ENCODE results near the gene CRYAB.
A peak's percentile ranks its signal among the peaks of the same experiment; 100 is the strongest.

Gene CRYAB

DNA sequence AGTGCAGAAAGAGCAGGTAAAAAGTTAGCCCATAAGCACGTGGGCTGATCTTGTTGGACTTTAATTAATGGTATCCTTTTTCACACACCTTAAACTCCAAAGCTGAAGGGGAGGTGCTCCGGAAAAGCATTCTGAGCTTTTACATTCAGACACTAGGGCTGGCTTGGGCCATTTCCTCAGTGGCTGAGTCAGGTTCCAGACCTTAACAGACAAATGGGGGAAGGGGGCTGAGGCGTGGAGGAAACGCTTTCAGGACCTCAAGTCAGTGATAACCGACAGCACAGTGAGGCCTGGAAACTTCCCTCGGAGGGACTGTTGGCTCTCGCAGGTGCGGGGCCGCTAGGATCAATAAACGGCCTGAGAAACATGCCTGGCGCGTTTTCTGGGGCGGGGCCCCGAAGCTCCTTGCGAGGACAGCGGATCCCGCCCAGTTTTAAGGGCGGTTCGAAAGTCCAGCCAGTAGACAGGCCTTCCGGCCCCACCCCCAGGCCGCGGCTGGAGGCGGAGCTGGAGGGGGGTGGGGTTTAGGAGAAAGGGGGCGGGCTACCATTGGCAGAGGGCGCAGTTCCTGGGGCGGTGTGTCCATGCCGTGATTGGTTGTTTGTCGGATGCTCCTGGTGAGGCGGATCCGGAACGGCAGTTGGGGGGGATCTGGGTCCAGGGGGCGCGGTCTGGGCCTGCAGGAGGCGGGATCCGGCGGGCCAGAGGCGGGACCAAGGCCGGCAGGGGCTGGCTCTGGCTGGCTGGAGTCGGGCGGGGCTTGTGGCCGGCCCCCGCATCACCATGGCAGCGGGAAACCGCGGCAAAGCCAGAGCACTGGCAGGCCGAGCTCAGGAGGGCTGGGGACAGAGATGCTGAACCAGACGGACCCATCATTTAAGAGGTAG, 15.2 kb upstream of the CRYAB start:
- no peaks in the 10 kb centered on the region for H3K36me3 ChIP-seq (ENCODE audit: control insufficient read depth, insufficient read depth, low read length)
- H3K4me1 ChIP-seq (ENCODE audit: control insufficient read depth, insufficient read depth, low read length), result peaks cover 26% of the 10 kb centered on the region
- no peaks in the 10 kb centered on the region for H3K27me3 ChIP-seq (ENCODE audit: control insufficient read depth, insufficient read depth, low read length)
- peak overlapping the region; percentile 69 for H3K4me3 ChIP-seq (ENCODE audit: low read length)
- peak overlapping the region; percentile 29 for H3K9ac ChIP-seq (ENCODE audit: low read length)
- H3K27ac ChIP-seq (ENCODE audit: low read depth, low read length), result peak overlapping the region; percentile 86

- H3K27ac ChIP-seq (ENCODE audit: low read depth, low read length), result peak overlapping the region; percentile 86
- no peaks in the 10 kb centered on the region for H3K36me3 ChIP-seq (ENCODE audit: control insufficient read depth, insufficient read depth, low read length)
- no peak overlapping the region for H3K4me3 ChIP-seq (ENCODE audit: low read length)
- H3K27me3 ChIP-seq (ENCODE audit: control insufficient read depth, insufficient read depth, low read length), result no peaks in the 10 kb centered on the region
- H3K9ac ChIP-seq (ENCODE audit: low read length), result no peak overlapping the region
- peaks cover 26% of the 10 kb centered on the region for H3K4me1 ChIP-seq (ENCODE audit: control insufficient read depth, insufficient read depth, low read length)
Observed at GRCh38 chr11:111925953-111926352, 14.4 kb upstream of the CRYAB start.

GRCh38 chr11:111923951-111924350, 12.4 kb upstream of the CRYAB start:
- Histone ChIP-seq H3K36me3 (ENCODE audit: control insufficient read depth, insufficient read depth, low read length) (no peaks in the 10 kb centered on the region), H3K27me3 (ENCODE audit: control insufficient read depth, insufficient read depth, low read length) (no peaks in the 10 kb centered on the region), H3K9ac (ENCODE audit: low read length) (no peak overlapping the region), H3K27ac (ENCODE audit: low read depth, low read length) (peak overlapping the region; percentile 80), H3K4me3 (ENCODE audit: low read length) (no peak overlapping the region), H3K4me1 (ENCODE audit: control insufficient read depth, insufficient read depth, low read length) (peaks cover 26% of the 10 kb centered on the region)

- H3K9ac ChIP-seq (ENCODE audit: low read length), result no peak overlapping the region
- no peaks in the 10 kb centered on the region for H3K27me3 ChIP-seq (ENCODE audit: control insufficient read depth, insufficient read depth, low read length)
- H3K4me3 ChIP-seq (ENCODE audit: low read length), result no peak overlapping the region
- H3K4me1 ChIP-seq (ENCODE audit: control insufficient read depth, insufficient read depth, low read length), result peaks cover 26% of the 10 kb centered on the region
- peak overlapping the region; percentile 80 for H3K27ac ChIP-seq (ENCODE audit: low read depth, low read length)
- H3K36me3 ChIP-seq (ENCODE audit: control insufficient read depth, insufficient read depth, low read length), result no peaks in the 10 kb centered on the region
Observed at GRCh38 chr11:111923351-111923788, 11.8 kb upstream of the CRYAB start.

- Histone ChIP-seq H3K27ac (ENCODE audit: low read depth, low read length) (peak overlapping the region; percentile 80), H3K9ac (ENCODE audit: low read length) (no peak overlapping the region), H3K36me3 (ENCODE audit: control insufficient read depth, insufficient read depth, low read length) (no peaks in the 10 kb centered on the region), H3K4me3 (ENCODE audit: low read length) (no peak overlapping the region), H3K4me1 (ENCODE audit: control insufficient read depth, insufficient read depth, low read length) (peaks cover 26% of the 10 kb centered on the region), H3K27me3 (ENCODE audit: control insufficient read depth, insufficient read depth, low read length) (no peaks in the 10 kb centered on the region)
Observed at GRCh38 chr11:111922803-111923202, 11.2 kb upstream of the CRYAB start.

DNA sequence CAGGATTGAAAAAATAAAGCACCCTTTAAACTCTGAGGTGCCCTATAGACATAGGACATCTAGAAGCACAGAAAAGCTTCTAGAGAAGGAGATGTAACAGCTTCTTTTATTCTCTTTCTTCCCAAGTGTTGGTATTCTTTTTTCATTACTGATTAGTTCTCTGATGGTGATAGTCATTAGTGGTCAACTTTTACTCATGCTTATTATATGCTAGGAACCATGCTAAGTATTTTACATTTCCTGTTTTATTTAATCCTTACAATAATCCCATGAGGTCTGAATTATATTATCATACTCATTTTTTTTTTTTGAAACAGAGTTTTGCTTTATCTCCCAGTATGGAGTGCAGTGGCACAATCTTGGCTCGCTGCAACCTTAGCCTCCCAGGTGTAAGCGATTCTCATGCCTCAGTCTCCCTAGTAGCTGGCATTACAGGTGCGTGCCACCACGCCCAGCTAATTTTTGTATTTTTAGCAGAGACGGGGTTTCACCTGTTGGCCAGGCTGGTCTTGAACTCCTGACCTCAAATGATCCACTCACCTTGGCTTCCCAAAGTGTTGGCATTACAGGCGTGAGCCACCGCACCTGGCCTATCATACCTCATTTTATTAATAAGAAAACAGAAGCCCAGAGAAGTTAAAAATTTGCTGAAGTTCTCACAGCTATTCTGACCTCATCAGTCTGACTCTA, 10.1 kb upstream of the CRYAB start:
- Histone ChIP-seq H3K36me3 (ENCODE audit: control insufficient read depth, insufficient read depth, low read length) (no peaks in the 10 kb centered on the region), H3K4me3 (ENCODE audit: low read length) (no peak overlapping the region), H3K27ac (ENCODE audit: low read depth, low read length) (no peak overlapping the region), H3K4me1 (ENCODE audit: control insufficient read depth, insufficient read depth, low read length) (peaks cover 22% of the 10 kb centered on the region), H3K9ac (ENCODE audit: low read length) (no peak overlapping the region), H3K27me3 (ENCODE audit: control insufficient read depth, insufficient read depth, low read length) (no peaks in the 10 kb centered on the region)

DNA sequence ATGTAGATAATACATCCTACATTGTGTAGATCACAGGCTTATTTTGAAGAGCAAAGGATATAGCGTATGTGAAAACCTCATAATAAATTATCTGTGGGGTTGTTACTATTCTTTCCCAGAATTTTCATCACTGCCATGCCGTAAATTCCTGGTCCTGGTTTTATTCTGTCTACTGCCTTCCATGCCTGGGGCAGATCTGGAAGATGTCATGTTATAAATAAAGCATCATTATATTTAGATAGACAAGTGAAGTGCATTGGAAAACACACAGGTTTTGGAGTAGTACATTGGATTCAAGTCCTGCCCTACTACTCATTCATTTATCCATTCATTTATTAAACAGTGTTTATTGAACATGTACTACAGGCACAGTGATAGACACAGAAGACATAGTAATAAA, 9.3 kb upstream of the CRYAB start:
- H3K4me3 ChIP-seq (ENCODE audit: low read length), result no peak overlapping the region
- H3K27me3 ChIP-seq (ENCODE audit: control insufficient read depth, insufficient read depth, low read length), result no peaks in the 10 kb centered on the region
- H3K4me1 ChIP-seq (ENCODE audit: control insufficient read depth, insufficient read depth, low read length), result peaks cover 16% of the 10 kb centered on the region
- no peaks in the 10 kb centered on the region for H3K36me3 ChIP-seq (ENCODE audit: control insufficient read depth, insufficient read depth, low read length)
- H3K9ac ChIP-seq (ENCODE audit: low read length), result no peak overlapping the region
- no peak overlapping the region for H3K27ac ChIP-seq (ENCODE audit: low read depth, low read length)

DNA sequence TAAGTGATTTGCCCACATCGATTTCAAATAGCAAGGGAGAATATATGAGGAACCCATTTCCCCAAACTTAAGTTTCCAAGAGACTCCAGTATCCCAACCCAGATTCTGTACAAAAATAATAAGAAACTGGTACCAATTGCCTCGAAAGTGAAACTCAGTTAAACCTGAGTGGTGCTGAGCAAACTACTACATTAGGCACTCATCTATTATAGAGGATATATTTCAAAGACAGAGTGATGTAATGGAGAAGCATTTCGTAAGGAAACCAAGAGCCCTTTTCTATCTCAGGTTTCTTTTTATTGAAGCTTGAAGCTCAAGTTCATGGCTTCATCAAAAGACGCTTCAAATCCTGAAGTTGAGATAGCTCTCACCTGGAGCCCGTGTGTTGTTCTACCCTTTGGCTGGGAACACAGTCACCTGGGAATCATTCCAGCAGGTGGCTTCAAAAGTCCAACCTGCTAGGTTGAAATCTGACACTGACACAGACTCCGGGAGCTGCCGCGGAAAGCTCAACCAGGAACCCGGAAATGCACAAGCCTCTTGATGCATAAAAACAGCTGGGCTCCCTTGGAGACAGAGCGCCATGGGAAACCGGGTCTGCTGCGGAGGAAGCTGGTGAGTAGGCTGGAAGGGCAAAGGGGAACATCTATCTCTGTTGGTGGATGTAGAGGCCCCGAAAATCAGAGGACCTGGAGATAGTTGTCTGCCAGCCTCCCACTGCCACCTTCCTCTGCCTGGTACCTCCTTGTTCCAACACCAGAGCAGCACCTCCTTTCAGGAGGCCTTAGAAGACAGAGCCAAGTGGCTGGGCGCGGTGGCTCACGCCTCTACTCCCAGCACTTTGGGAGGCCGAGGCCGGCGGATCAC, 7.1 kb upstream of the CRYAB start, which contains the start of gene C11orf52:
C11orf52 (plus strand) TSS at position 524 of the 867 bp plus-strand sequence; CDS start at position 584, 60 bp downstream.
- H3K4me3 ChIP-seq (ENCODE audit: low read length), result peak within 1 kb of the TSS; percentile 45
- peaks cover 15% of the 10 kb centered on the region for H3K4me1 ChIP-seq (ENCODE audit: control insufficient read depth, insufficient read depth, low read length)
- no peak within 1 kb of the TSS for H3K27ac ChIP-seq (ENCODE audit: low read depth, low read length)
- no peaks in the 10 kb centered on the region for H3K27me3 ChIP-seq (ENCODE audit: control insufficient read depth, insufficient read depth, low read length)
- H3K36me3 ChIP-seq (ENCODE audit: control insufficient read depth, insufficient read depth, low read length), result no peaks in the 10 kb centered on the region
- no peak within 1 kb of the TSS for H3K9ac ChIP-seq (ENCODE audit: low read length)

DNA sequence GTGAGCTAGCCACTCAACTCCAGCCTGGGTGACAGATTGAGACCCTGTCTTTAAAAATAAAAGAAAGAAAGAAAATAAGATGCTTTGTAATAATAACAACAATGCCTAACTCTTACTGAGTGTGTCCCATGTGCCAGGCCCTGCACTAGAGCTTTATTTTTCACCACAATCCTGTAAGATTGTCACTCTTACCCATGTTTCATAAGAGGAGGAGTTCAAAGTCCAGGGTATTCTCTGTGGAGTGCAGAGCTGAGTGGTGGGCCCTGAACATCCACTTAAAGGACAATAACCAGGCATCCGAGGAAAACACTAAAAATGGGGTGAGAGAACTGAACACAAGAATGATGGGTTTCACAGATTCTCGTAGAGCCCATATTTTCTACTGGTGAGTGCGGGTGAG, 6.2 kb upstream of the CRYAB start:
- no peak overlapping the region for H3K27ac ChIP-seq (ENCODE audit: low read depth, low read length)
- no peak overlapping the region for H3K9ac ChIP-seq (ENCODE audit: low read length)
- no peak overlapping the region for H3K4me3 ChIP-seq (ENCODE audit: low read length)
- H3K27me3 ChIP-seq (ENCODE audit: control insufficient read depth, insufficient read depth, low read length), result peaks cover 3% of the 10 kb centered on the region
- no peaks in the 10 kb centered on the region for H3K36me3 ChIP-seq (ENCODE audit: control insufficient read depth, insufficient read depth, low read length)
- H3K4me1 ChIP-seq (ENCODE audit: control insufficient read depth, insufficient read depth, low read length), result peaks cover 12% of the 10 kb centered on the region

- H3K4me1 ChIP-seq (ENCODE audit: control insufficient read depth, insufficient read depth, low read length), result peaks cover 8% of the 10 kb centered on the region
Observed at GRCh38 chr11:111917312-111917711, 5.7 kb upstream of the CRYAB start.

GRCh38 chr11:111916768-111917167, 5.2 kb upstream of the CRYAB start:
- Histone ChIP-seq H3K27ac (ENCODE audit: low read depth, low read length) (no peak overlapping the region), H3K4me1 (ENCODE audit: control insufficient read depth, insufficient read depth, low read length) (peaks cover 8% of the 10 kb centered on the region), H3K36me3 (ENCODE audit: control insufficient read depth, insufficient read depth, low read length) (no peaks in the 10 kb centered on the region), H3K27me3 (ENCODE audit: control insufficient read depth, insufficient read depth, low read length) (peaks cover 3% of the 10 kb centered on the region), H3K4me3 (ENCODE audit: low read length) (no peak overlapping the region), H3K9ac (ENCODE audit: low read length) (no peak overlapping the region)

More at GRCh38 chr11:111917312-111917711, 5.7 kb upstream of the CRYAB start:
- H3K27ac ChIP-seq (ENCODE audit: low read depth, low read length), result no peak overlapping the region
- H3K27me3 ChIP-seq (ENCODE audit: control insufficient read depth, insufficient read depth, low read length), result peaks cover 3% of the 10 kb centered on the region
- no peak overlapping the region for H3K9ac ChIP-seq (ENCODE audit: low read length)
- no peaks in the 10 kb centered on the region for H3K36me3 ChIP-seq (ENCODE audit: control insufficient read depth, insufficient read depth, low read length)
- H3K4me3 ChIP-seq (ENCODE audit: low read length), result no peak overlapping the region

GRCh38 chr11:111913997-111914396, 2.4 kb upstream of the CRYAB start:
- Histone ChIP-seq H3K4me3 (ENCODE audit: low read length) (peak overlapping the region; percentile 78), H3K4me1 (ENCODE audit: control insufficient read depth, insufficient read depth, low read length) (peaks cover 12% of the 10 kb centered on the region), H3K36me3 (ENCODE audit: control insufficient read depth, insufficient read depth, low read length) (no peaks in the 10 kb centered on the region), H3K27ac (ENCODE audit: low read depth, low read length) (peak overlapping the region; percentile 98), H3K27me3 (ENCODE audit: control insufficient read depth, insufficient read depth, low read length) (peaks cover 3% of the 10 kb centered on the region), H3K9ac (ENCODE audit: low read length) (no peak overlapping the region)

Data from rectal smooth muscle tissue (tissue), 1 donor.